HepG2 (cell line): Measurements from ENCODE around the gene HNRNPUL1. TPM values are rescaled to one million over a fixed set of nuclear protein-coding genes. Genes with fewer than 3 reads are reported as not detected.
A peak's percentile ranks its signal among the peaks of the same experiment; 100 is the strongest.

Experiments used
- ATAC-seq: fragments of 200-7000 bp; cut with Tn5 transposase; 3 replicates; pipeline ENCODE4 v1.9.1; 2020; ENCODE audit warnings: mild to moderate bottlenecking, moderate library complexity
- BruUV-seq: library from RNA; stranded (reverse); fragments of 400-500 nt; replicated peaks from 2 replicates; lab custom pipeline; 2021; lab: Mats Ljungman, UMichigan
- CTCF ChIA-PET: fragments of 300-600 bp; formaldehyde crosslinking; extraction: SDS; loops from one replicate; lab custom pipeline; 2021; ENCODE audit warnings: low total read pairs, inconsistent platforms, low intra/inter-chr PET ratio; lab: Yijun Ruan, JAX
- POLR2A ChIA-PET: fragments of 350-600 bp; sonication (Branson Sonifier 250); formaldehyde crosslinking; loops from one replicate; lab custom pipeline; 2020; ENCODE audit warnings: antibody characterized with exemption, inconsistent platforms; lab: Yijun Ruan, JAX
- DNase-seq: peaks from one replicate; pipeline ENCODE4 v3.0.0-alpha.2; 2015; ENCODE audit warnings: low spot score
- FAIRE-seq: peaks from 3 replicates; lab custom pipeline; 2011; peaks lifted over from hg19 to GRCh38; lab: Jason Lieb, UNC
- H2AFZ ChIP-seq: one replicate; pipeline ENCODE4 v1.6.1; 2011; ENCODE audit warnings: low read length, inconsistent platforms
- H3K27ac ChIP-seq: fragments of 300-600 bp; 3 replicates; pipeline ENCODE4 v1.8.0; 2011; ENCODE audit warnings: mixed run types, mild to moderate bottlenecking, mixed read lengths, low read length, inconsistent platforms; ENCODE audit not compliant: insufficient read depth; ENCODE audit errors: extremely low read length
- H3K27me3 ChIP-seq, 2 experiments: fragments of 200-600 bp in 1 of 2; 2 replicates in 1 of 2; 3 replicates in 1 of 2; pipeline versions ENCODE4 v1.6.0 to v1.8.0; 2011; ENCODE audit warnings: low read length in 2 of 2, mild to moderate bottlenecking in 2 of 2, moderate library complexity in 2 of 2, inconsistent platforms in 1 of 2; ENCODE audit not compliant: insufficient read depth in 2 of 2, control insufficient read depth in 1 of 2
- H3K36me3 ChIP-seq, 2 experiments: fragments of 200-600 bp in 1 of 2; replicated peaks in 1 of 2; 2 replicates in 1 of 2; 3 replicates in 1 of 2; pipeline versions ENCODE4 v1.5.1 to v1.8.0; 2011; ENCODE audit warnings: low read length in 2 of 2, inconsistent platforms in 1 of 2; ENCODE audit not compliant: insufficient read depth in 2 of 2, control insufficient read depth in 1 of 2
- H3K4me1 ChIP-seq: 2 replicates; pipeline ENCODE4 v1.5.1; 2012; ENCODE audit warnings: low read length, inconsistent platforms; ENCODE audit not compliant: insufficient read depth
- H3K4me2 ChIP-seq: 2 replicates; pipeline ENCODE4 v1.6.0; 2011; ENCODE audit warnings: low read depth, low read length, inconsistent platforms
- H3K4me3 ChIP-seq, 3 experiments: fragments of 200-600 bp in 1 of 3; sonication (generic), shearing (Covaris generic) in 1 of 3; replicated peaks in 1 of 3; 2 replicates each; pipeline ENCODE4 v1.5.1; 2011 to 2016; ENCODE audit warnings: low read length in 3 of 3, inconsistent platforms in 2 of 3, low read depth in 2 of 3, mild to moderate bottlenecking in 2 of 3, control low read depth in 1 of 3, mixed read lengths in 1 of 3; ENCODE audit not compliant: insufficient read depth in 1 of 3
- H3K79me2 ChIP-seq: one replicate; pipeline ENCODE4 v1.6.1; 2011; ENCODE audit warnings: low read length, inconsistent platforms; ENCODE audit not compliant: insufficient read depth
- H3K9ac ChIP-seq: 2 replicates; pipeline ENCODE4 v1.6.0; 2011; ENCODE audit warnings: mild to moderate bottlenecking, low read depth, low read length, inconsistent platforms; ENCODE audit not compliant: insufficient read depth
- H3K9me3 ChIP-seq: 2 replicates; pipeline ENCODE4 v1.5.1; 2012; ENCODE audit warnings: mild to moderate bottlenecking, low read length
- H4K20me1 ChIP-seq: 2 replicates; pipeline ENCODE4 v1.6.0; 2011; ENCODE audit warnings: inconsistent platforms, mild to moderate bottlenecking, low read length, moderate library complexity; ENCODE audit not compliant: insufficient read depth
- ATAD3A ChIP-seq: sonication (generic); formaldehyde crosslinking; IDR thresholded peaks from 2 replicates; pipeline ENCODE4 v1.4.0; 2020; ENCODE audit warnings: missing genetic modification reagents
- PAX8 ChIP-seq: sonication (generic); formaldehyde crosslinking; IDR thresholded peaks from 2 replicates; pipeline ENCODE4 v1.8.0; 2022; ENCODE audit warnings: mild to moderate bottlenecking, missing genetic modification reagents, borderline replicate concordance
- RBFOX2 ChIP-seq: fragments of 200-400 bp; formaldehyde crosslinking; IDR thresholded peaks from 2 replicates; pipeline ENCODE4 v1.6.1; 2017; ENCODE audit warnings: low read depth, mild to moderate bottlenecking, low read length
- ZFP36 ChIP-seq: fragments of 150-350 bp; IDR thresholded peaks from 2 replicates; pipeline ENCODE4 v1.6.1; 2018; ENCODE audit warnings: borderline replicate concordance, low read length, low read depth; ENCODE audit not compliant: partially characterized antibody
- ZNF629 ChIP-seq: sonication (generic); formaldehyde crosslinking; conservative IDR thresholded peaks from 2 replicates; pipeline ENCODE4 v1.5.0; 2020; ENCODE audit warnings: missing genetic modification reagents
- ZNF768 ChIP-seq: sonication (generic); formaldehyde crosslinking; IDR thresholded peaks from 2 replicates; pipeline ENCODE4 v1.4.0; 2020; ENCODE audit warnings: missing genetic modification reagents
- WGBS: methylation state at CpG from one replicate; pipeline ENCODE4 v1.1.6; 2017; ENCODE audit warnings: low lambda C conversion rate; 5-methylcytosine and 5-hydroxymethylcytosine counted together
- in situ Hi-C: cut with HindIII; loops from 2 replicates; pipeline ENCODE4 v1.10.0; 2017; ENCODE audit warnings: low pct_unique_long_range_greater_than_20kb; ENCODE audit not compliant: extremely low pct_ligation_motif_present
- intact Hi-C: fragments of 100-400 bp; cut with micrococcal nuclease; formaldehyde crosslinking; loops from one replicate; pipeline ENCODE4 v1.10.0; 2022; ENCODE audit not compliant: unreplicated experiment
- polyA plus RNA-seq, 8 experiments: library from polyadenylated mRNA; depleted of rRNA in 3 of 8; stranded (reverse) in 7 of 8; unstranded in 1 of 8; fragments of >200 nt; fragmentation: Illumina TruSeq in 4 of 8; extraction: Trizol in 4 of 8; gene quantifications; 2 replicates each; pipeline versions ENCODE4 v1.2.1 to v1.2.3, GENCODE V29; 2011 to 2016; ENCODE audit warnings: low read depth in 4 of 8, missing spikeins in 1 of 8, mixed read lengths in 1 of 8; ENCODE audit not compliant: insufficient read depth in 1 of 8
- total RNA-seq, 5 experiments: library from RNA; depleted of rRNA; stranded (reverse); fragments of >200 nt; fragmentation: Illumina TruSeq; extraction: Trizol; gene quantifications; 2 replicates each; pipeline ENCODE4 v1.2.3, GENCODE V29; 2016; ENCODE audit warnings: low read depth in 1 of 5

HNRNPUL1 gene
- total and polyA plus RNA-seq, 2 of the 13 experiments (the other 11 are each of a cell fraction or from before 2014, with no cell fraction given) = 30.9 to 81.7 TPM

GRCh38 chr19:41232686-41233085 lies 31.5 kb upstream of the HNRNPUL1 start:
- Histone ChIP-seq H3K4me2 (no peak overlapping the region), H2AFZ (no peak overlapping the region)
- whole genome bisulfite sequencing = 96% methylated on average over 8 of the region's 8 CpGs
- no peak for TF ChIP-seq RBFOX2
- no peak for TF ChIP-seq ATAD3A (CRISPR knock-in tag)
- peak; percentile 72 for TF ChIP-seq ZNF629
- TF ChIP-seq, all 625 proteins: peak for 1
- no peaks in the 10 kb centered on the region for H3K9me3 ChIP-seq
- peaks cover 14% of the 10 kb centered on the region for H3K4me1 ChIP-seq
- ChIA-PET POLR2A (no interaction called here), CTCF (no interaction called here)
- no peaks in the 10 kb centered on the region for H3K79me2 ChIP-seq
- no peak overlapping the region for H3K27ac ChIP-seq
- intact Hi-C loops (no loop called here), in situ Hi-C loops (no loop called here)
- no peaks in the 10 kb centered on the region for H4K20me1 ChIP-seq
- H3K36me3 ChIP-seq = no peaks in the 10 kb centered on the region
- no peak overlapping the region for H3K9ac ChIP-seq
- ATAC-seq (no peak), DNase-seq (no peak), FAIRE-seq (no peak)
- no peaks in the 10 kb centered on the region for H3K27me3 ChIP-seq
- BruUV-seq = no TSS peak
- no peak overlapping the region for H3K4me3 ChIP-seq

GRCh38 chr19:41233748-41234240 lies 30.4 kb upstream of the HNRNPUL1 start:
- Histone ChIP-seq H3K79me2 (no peaks in the 10 kb centered on the region), H3K27ac (no peak overlapping the region), H3K9me3 (no peaks in the 10 kb centered on the region), H4K20me1 (no peaks in the 10 kb centered on the region), H2AFZ (no peak overlapping the region), H3K4me1 (peaks cover 2% of the 10 kb centered on the region; the same call in 1 of the 2 replicates), H3K4me3 (no peak overlapping the region), H3K4me2 (no peak overlapping the region), H3K27me3 (no peaks in the 10 kb centered on the region), H3K9ac (no peak overlapping the region), H3K36me3 (no peaks in the 10 kb centered on the region)
- WGBS = 76% methylated on average over 4 of the region's 4 CpGs
- intact Hi-C loops (no loop called here), in situ Hi-C loops (no loop called here)
- ATAC-seq (no peak), DNase-seq (no peak), FAIRE-seq (no peak)
- BruUV-seq = no TSS peak
- TF ChIP-seq PAX8 (CRISPR knock-in tag) = no peak
- TF ChIP-seq ZNF629 = 0 out of 2 replicates have a peak, but pooled peaks have one; percentile 15
- TF ChIP-seq ZNF768 (CRISPR knock-in tag) = peak; percentile 96
- TF ChIP-seq ZFP36 = peak; percentile 28
- ChIA-PET CTCF (no interaction called here), POLR2A (no interaction called here)
